Prostate gland (tissue), 2 donors: ENCODE results near the gene GMCL1. TPM values are rescaled to one million over a fixed set of nuclear protein-coding genes. Genes with fewer than 3 reads are reported as not detected.

Source experiments
- DNase-seq: peaks from one replicate; pipeline ENCODE4 v3.0.0-alpha.2; 2019; ENCODE audit warnings: low spot score
- H3K27ac ChIP-seq, 2 donors: fragments of 200-600 bp; sonication (generic); 2 replicates each; pipeline ENCODE4 v1.5.1; 2017 to 2019
- H3K27me3 ChIP-seq: fragments of 200-600 bp; sonication (generic); replicated peaks from 2 replicates; pipeline ENCODE4 v1.5.1; 2019; ENCODE audit not compliant: insufficient read depth
- H3K36me3 ChIP-seq, 2 donors: fragments of 200-600 bp; sonication (generic); 1 replicate in 1 of 2; 2 replicates in 1 of 2; pipeline versions ENCODE4 v1.5.1 to v1.8.1; 2017 to 2019
- H3K4me1 ChIP-seq: fragments of 200-600 bp; sonication (generic); replicated peaks from 2 replicates; pipeline ENCODE4 v1.5.1; 2019
- H3K4me3 ChIP-seq, 2 donors: fragments of 200-600 bp; sonication (generic); 2 replicates each; pipeline ENCODE4 v1.5.1; 2017 to 2019
- H3K9me3 ChIP-seq: fragments of 200-600 bp; sonication (generic); 2 replicates; pipeline ENCODE4 v1.5.1; 2017
- POLR2A ChIP-seq: fragments of 450-650 bp; IDR thresholded peaks from one replicate; pipeline ENCODE4 v1.6.1; 2016; ENCODE audit warnings: antibody characterized with exemption, mild to moderate bottlenecking
- POLR2AphosphoS5 ChIP-seq: sonication (generic); formaldehyde crosslinking; IDR thresholded peaks from one replicate; pipeline ENCODE4 v1.6.1; 2017; ENCODE audit warnings: antibody characterized with exemption
- WGBS: methylation state at CpG from one replicate; pipeline ENCODE4 v1.1.5; 2018; 5-methylcytosine and 5-hydroxymethylcytosine counted together
- intact Hi-C: fragments of 100-400 bp; cut with DNase I; formaldehyde crosslinking; loops from one replicate; pipeline ENCODE4 v1.14.2; 2022
- total RNA-seq, 2 donors: library from RNA; depleted of rRNA; stranded (reverse); fragments of >200 nt; gene quantifications; one replicate each; pipeline ENCODE4 v1.1.0, GENCODE V29; 2016
- TF ChIP-seq, protein P1 (sequence below), 4 experiments: fragments of 200-600 bp in 2 of 4; fragments of 450-650 bp in 2 of 4; sonication (generic) in 2 of 4; IDR thresholded peaks; 1 replicate in 3 of 4; 2 replicates in 1 of 4; pipeline ENCODE4 v1.5.1; 2016 to 2019; ENCODE audit warnings: antibody characterized with exemption in 4 of 4, mild to moderate bottlenecking in 2 of 4, moderate library complexity in 2 of 4

The GMCL1 gene
- total RNA-seq, 2 donors from 2014 or later: 16.4 to 23.6 TPM

- intact Hi-C loops: no loop called here
- DNase-seq: no peak
- Histone ChIP-seq H3K36me3 (no peaks in the 10 kb centered on the region), H3K9me3 (no peaks in the 10 kb centered on the region), H3K27me3 (no peaks in the 10 kb centered on the region), H3K27ac (no peak overlapping the region), H3K4me1 (no peaks in the 10 kb centered on the region), H3K4me3 (no peak overlapping the region)
- WGBS: 42% methylated on average over 1 of the region's 1 CpG
- TF ChIP-seq POLR2A (no peak), POLR2AphosphoS5 (no peak)
- TF ChIP-seq, protein P1, sequence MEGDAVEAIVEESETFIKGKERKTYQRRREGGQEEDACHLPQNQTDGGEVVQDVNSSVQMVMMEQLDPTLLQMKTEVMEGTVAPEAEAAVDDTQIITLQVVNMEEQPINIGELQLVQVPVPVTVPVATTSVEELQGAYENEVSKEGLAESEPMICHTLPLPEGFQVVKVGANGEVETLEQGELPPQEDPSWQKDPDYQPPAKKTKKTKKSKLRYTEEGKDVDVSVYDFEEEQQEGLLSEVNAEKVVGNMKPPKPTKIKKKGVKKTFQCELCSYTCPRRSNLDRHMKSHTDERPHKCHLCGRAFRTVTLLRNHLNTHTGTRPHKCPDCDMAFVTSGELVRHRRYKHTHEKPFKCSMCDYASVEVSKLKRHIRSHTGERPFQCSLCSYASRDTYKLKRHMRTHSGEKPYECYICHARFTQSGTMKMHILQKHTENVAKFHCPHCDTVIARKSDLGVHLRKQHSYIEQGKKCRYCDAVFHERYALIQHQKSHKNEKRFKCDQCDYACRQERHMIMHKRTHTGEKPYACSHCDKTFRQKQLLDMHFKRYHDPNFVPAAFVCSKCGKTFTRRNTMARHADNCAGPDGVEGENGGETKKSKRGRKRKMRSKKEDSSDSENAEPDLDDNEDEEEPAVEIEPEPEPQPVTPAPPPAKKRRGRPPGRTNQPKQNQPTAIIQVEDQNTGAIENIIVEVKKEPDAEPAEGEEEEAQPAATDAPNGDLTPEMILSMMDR (IDR thresholded peaks at IDR 0.05): no peak
Measured at GRCh38 chr2:69815717-69816116, 13.7 kb upstream of the GMCL1 start.

DNA sequence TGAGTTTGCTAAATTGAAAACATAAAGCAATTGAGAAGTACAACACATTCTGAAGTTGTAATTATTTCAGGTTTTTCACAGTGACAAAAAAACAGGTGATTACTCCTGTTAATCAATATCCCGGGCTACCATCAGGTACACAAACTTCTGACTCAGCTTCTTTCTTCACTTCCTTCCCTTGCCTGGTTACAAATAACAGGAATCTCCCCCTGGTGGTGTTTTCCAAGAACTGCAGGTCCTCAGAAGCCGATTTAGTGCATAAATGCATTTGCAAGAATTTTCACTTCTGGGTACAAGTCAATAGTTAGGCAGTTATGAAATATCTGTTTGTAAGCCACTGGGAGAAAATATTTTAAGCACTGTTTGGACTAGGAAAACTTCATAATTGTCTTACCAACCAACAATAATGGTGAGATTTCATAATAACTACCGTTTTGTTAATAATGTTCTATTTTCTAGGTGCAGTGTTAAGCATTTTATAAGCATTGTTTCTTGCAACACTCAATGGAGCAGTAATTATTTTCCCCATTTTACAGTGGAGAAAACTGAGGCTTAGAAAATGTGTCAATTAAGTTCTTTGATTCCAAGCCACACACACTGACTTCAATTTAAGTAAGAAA, 12.4 kb upstream of the GMCL1 start:
- intact Hi-C loops: loop anchor here (1.0 kb wide), 1 partner anchor 93 kb away; no protein-coding TSS in a partner anchor
- TF ChIP-seq, protein P1 (IDR thresholded peaks at IDR 0.05): peak; percentile 86 to 96 (median 92)
- TF ChIP-seq POLR2AphosphoS5 (peak; percentile 79), POLR2A (no peak)
- Histone ChIP-seq H3K4me1 (no peaks in the 10 kb centered on the region), H3K27ac (no peak overlapping the region), H3K9me3 (no peaks in the 10 kb centered on the region), H3K36me3 (no peaks in the 10 kb centered on the region), H3K27me3 (no peaks in the 10 kb centered on the region), H3K4me3 (no peak overlapping the region)
- 24% methylated on average over 3 of the region's 3 CpGs for WGBS
- peak; percentile 80 for DNase-seq

GRCh38 chr2:69817729-69818501, 11.5 kb upstream of the GMCL1 start:
- H3K4me1 ChIP-seq: no peaks in the 10 kb centered on the region
- no peaks in the 10 kb centered on the region for H3K36me3 ChIP-seq
- DNase-seq: no peak
- no peak overlapping the region for H3K27ac ChIP-seq
- TF ChIP-seq POLR2AphosphoS5 (no peak), POLR2A (no peak)
- TF ChIP-seq, protein P1 (IDR thresholded peaks at IDR 0.05): no peak
- WGBS: 81% methylated on average over 4 of the region's 4 CpGs
- no peaks in the 10 kb centered on the region for H3K27me3 ChIP-seq
- H3K4me3 ChIP-seq: no peak overlapping the region
- intact Hi-C loops: loop anchor here (1.0 kb wide), 1 partner anchor 94 kb away; no protein-coding TSS in a partner anchor
- H3K9me3 ChIP-seq: no peaks in the 10 kb centered on the region

GRCh38 chr2:69827796-69828540, 1.5 kb upstream of the GMCL1 start:
- 82% methylated on average over 9 of the region's 9 CpGs for WGBS
- intact Hi-C loops: no loop called here
- H3K27me3 ChIP-seq: no peaks in the 10 kb centered on the region

More at GRCh38 chr2:69827796-69828540, 1.5 kb upstream of the GMCL1 start:
- TF ChIP-seq, protein P1 (IDR thresholded peaks at IDR 0.05): no peak
- TF ChIP-seq POLR2A (no peak), POLR2AphosphoS5 (no peak)
- Histone ChIP-seq H3K4me3 (no peak overlapping the region), H3K4me1 (no peaks in the 10 kb centered on the region), H3K27ac (no peak overlapping the region), H3K36me3 (no peaks in the 10 kb centered on the region), H3K9me3 (no peaks in the 10 kb centered on the region)
- no peak for DNase-seq
